GM21528 (cell line): ENCODE measurements around the gene CYP2S1.
"Not testable (repeated sequence)": the region's sequence is repeated elsewhere in the genome, so short reads cannot be mapped to it uniquely, and the experiment has no call there.

ENCODE experiments used
- ATAC-seq: cut with Tn5 transposase; IDR thresholded peaks from one replicate; pipeline ENCODE4 v1.9.1; 2021; ENCODE audit warnings: mild to moderate bottlenecking, moderate library complexity; ENCODE audit not compliant: unreplicated experiment, low FRiP score

CYP2S1 gene

DNA sequence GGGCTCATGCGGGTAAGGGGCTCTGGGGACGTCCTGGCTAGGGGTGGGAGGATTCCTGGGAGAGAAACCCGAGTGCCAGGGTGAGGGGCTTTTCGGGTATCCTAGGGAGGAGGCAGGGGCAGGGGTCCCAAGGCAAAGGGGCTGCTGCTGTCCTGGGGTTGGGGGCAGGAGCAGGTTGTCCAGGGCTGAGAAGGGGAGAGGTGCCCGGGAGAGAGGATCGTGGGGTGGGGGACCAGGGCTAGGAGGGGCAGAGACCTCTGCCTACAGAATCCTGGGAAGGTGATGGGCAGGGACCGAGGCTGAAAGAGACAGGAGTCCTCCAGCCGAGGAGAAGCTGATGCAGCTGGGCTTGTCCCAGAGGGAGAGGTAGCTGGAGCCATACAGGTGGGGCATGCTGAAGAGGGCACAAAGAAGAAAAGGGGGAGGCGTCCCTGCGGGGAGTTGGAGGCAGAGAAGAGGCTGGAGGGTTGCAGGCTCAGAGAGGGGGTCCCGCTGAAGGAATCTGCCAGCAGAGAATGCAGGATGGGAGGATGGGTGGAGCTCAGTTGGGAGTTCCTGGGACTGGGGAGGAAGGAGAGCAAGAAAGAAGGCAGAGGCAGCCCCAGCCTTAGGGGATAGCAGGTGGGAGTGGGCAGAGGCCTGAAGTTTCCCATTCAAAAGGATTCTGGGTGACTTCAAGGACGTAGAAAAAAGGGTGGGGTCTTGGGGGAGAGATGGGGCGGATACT is 574 bp downstream of the CYP2S1 start:
- ATAC-seq, result no peak

DNA sequence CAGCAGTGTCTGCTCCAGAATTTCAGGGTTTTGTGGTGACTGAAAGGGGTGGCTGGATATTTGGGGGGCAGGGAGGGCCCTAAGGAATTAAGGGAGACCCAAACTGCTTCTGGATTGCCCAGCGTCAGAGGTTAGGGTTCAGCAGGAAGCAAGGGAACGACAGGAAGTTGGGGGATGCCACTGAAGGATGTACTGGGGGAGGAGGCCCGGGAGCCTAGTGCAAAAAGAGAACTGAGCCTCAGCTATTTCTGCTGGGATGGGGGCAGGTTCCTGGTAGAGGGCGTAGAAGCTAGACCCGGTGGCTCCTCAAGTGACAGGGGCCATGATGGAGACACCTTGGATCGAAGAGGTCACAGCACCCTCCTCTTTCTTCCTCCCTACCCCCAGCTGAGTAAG is 1.1 kb downstream of the CYP2S1 start:
- no peak for ATAC-seq

DNA sequence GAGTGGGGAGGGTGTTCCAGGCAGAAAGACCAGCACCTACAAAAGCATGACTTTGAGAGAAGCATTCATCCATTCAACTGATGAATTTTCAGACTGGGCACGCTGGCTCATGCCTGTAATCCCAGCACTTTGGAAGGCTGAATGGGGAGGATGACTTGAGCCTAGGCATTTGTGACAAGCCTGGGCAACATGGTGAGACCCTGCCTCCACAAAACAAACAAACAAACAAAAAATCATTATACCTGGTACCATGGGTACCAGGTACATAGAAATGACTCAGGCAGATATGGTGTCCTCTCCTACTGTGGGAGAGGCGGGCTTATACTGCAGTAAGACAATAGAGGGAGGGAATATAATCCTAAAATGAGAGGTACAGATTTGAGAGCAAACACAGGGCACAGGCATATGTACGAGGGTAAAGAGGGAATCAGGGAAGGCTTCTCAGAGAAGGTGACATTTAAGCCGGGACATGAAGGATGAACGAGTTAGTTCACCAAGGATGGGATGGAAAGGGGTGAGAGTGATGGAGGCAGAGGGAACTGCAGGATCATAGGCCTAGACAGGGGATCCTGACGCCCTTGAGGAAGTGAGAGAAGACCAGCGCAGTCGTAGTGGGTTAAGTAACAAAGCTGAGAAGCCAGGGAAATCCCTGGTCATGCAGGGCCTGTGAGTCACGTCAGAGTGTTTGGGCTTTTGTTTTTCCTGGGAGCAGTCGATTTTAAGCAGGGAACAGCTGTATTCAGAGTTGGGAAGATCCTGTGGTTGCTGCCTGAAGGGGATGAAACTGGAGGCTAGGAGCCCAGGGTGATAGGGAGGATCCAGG is 2.9 kb downstream of the CYP2S1 start:
- ATAC-seq, result no peak

DNA sequence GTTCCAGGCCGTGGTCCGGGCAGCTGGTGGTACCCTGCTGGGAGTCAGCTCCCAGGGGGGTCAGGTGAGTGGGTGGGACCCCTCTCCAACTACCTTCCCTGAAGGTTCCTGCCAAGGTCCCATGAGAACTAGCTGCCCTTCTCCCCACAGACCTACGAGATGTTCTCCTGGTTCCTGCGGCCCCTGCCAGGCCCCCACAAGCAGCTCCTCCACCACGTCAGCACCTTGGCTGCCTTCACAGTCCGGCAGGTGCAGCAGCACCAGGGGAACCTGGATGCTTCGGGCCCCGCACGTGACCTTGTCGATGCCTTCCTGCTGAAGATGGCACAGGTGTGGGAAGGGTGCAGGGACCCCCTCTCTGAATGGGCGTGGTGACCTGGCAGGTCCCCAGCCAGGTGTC is 5.5 kb downstream of the CYP2S1 start:
- ATAC-seq, result no peak

DNA sequence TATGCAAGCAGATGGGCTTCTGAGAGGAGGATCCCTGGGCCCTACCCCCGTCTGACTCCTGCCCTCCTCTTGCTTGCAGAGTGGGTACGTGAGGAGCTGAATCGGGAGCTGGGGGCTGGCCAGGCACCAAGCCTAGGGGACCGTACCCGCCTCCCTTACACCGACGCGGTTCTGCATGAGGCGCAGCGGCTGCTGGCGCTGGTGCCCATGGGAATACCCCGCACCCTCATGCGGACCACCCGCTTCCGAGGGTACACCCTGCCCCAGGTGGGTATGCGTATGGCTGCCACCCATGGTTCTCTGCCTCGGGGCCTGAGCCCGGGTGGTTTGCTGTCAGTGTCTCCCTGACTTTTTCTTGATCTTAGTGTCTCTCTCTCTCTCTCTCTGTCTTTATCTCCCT is 10.4 kb downstream of the CYP2S1 start:
- no peak for ATAC-seq

DNA sequence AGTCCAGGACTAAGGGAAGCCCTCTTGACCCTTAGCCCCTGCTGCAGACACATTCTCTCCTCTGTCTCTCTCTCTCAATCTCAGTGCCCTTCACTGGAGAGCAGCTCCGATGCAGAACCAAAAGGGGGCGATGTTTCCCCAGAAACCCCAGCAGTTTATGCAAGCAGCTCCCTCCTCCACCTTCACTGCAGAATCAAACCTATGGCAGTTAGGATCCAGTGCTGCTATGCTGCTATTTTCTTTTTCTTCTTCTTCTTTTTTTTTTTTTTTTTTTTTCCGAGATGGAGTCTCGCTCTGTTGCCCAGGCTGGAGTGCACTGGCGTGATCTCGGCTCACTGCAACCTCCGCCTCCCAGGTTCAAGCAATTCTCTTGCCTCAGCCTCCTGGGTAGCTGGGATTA is 11.3 kb downstream of the CYP2S1 start:
- ATAC-seq, result not testable (repeated sequence)

DNA sequence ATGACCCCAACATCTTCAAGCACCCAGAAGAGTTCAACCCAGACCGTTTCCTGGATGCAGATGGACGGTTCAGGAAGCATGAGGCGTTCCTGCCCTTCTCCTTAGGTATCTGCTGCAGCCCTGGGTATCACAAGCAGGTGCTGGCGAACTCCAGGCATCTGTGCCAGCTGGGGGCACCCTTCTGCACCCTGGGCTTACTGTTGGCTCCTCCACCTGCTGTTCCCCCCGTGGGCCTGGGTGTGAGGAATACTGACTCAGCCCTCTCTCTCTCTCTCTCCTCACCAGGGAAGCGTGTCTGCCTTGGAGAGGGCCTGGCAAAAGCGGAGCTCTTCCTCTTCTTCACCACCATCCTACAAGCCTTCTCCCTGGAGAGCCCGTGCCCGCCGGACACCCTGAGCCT is 13.0 kb downstream of the CYP2S1 start:
- no peak for ATAC-seq

DNA sequence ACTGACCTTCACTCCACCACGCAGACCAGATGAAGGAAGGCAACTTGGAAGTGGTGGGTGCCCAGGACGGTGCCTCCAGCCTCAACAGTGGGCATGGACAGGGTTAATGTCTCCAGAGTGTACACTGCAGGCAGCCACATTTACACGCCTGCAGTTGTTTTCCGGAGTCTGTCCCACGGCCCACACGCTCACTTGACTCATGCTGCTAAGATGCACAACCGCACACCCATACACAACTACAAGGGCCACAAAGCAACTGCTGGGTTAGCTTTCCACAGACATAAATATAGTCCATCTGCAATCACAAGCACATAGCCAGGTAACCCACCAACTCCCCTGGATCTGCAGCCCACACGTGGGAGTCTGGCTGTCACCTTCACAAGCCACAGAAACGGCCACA is 13.4 kb downstream of the CYP2S1 start:
- no peak for ATAC-seq

DNA sequence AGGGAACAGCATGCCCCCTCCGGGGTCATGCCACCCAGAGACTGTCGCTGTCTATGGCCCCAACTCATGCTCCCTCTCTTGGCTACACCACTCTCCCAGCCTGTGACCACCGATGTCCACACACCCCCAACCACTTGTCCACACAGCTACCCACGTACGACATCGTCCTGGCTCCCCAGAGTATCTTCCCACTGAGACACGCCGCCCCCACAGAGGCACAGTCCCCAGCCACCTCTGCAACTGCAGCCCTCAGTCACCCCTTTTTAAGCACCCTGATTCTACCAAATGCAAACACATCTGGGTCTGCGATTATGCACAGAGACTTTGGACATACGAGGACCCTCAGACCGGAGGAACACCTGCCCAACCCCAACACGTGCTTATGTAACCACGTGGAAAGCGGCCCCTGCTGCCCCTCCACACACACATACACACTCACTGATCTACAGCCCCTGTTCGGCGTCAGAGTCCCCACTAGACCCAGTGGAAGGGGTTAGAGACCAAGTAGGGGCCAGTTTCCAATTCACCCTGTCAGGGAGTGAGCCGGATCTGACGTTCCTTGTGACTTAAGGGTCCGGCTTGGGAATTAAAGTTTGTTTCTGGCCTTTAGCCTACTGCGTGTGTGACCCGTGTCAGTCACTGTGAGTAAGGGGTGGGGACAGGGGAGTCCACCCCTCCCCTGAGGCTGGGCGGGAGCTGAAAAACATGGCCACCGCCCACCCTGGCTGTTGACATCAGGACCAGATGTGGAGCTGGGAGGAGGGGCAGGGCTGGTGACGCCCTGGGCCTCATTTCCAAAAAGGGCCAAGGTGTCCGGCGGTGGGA is 14.1 kb downstream of the CYP2S1 start:
- no peak for ATAC-seq

DNA sequence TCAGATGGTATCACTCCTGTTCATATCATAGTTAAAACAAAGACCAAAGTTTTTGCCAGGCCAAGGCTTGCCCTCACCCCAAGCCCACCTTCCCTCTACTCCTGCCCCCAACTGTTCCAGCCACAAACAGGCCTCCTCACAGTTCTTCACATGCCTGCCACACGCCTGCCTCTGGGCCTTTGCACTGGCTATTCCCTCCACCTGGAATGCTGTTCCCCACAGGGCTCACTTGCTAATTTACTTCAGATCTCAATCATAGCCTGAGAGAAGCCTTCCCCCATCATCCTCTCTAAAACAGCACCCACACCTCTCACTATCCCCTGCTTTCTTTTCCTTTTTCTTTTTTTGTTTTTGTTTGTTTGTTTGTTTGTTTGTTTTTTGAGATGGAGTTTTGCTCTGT is 21.1 kb downstream of the CYP2S1 start:
- no peak for ATAC-seq

DNA sequence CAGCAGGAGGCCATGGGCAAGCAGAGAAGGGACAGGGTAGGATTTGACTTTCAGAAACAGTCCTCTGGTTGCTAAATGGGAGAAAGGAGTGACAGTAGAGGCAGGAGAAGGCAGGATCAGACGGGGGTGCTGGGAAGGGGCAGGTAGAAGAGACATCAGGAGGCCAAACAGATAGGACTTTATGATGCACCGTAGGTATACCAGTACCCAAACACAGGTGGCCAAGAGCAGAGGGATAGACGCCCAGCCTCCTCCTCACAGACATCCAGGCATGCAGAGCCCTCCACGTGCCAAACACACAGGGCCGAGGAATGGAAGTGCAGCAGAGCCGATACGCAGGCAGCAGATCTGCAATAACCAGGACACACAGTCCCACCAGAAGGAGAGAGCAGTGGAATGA is 24.7 kb downstream of the CYP2S1 start:
- ATAC-seq, result no peak

DNA sequence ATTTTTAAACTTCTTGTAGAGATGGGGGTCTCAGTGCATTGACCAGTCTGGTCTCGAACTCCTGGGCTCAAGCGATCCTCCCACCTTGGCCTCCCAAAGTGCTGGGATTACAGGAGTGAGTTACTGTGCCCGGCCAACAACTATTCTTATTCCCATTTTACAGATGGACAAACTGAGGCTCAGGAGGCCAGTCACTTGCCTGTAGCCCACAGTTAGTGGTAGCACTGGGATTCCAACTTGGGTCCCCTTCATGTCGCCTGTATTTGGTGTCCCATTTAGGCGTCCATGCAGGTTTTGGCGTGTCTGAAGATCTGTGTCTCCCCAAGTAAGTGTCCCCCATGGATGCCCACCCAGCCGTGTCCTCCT is 25.2 kb downstream of the CYP2S1 start:
- ATAC-seq, result no peak

DNA sequence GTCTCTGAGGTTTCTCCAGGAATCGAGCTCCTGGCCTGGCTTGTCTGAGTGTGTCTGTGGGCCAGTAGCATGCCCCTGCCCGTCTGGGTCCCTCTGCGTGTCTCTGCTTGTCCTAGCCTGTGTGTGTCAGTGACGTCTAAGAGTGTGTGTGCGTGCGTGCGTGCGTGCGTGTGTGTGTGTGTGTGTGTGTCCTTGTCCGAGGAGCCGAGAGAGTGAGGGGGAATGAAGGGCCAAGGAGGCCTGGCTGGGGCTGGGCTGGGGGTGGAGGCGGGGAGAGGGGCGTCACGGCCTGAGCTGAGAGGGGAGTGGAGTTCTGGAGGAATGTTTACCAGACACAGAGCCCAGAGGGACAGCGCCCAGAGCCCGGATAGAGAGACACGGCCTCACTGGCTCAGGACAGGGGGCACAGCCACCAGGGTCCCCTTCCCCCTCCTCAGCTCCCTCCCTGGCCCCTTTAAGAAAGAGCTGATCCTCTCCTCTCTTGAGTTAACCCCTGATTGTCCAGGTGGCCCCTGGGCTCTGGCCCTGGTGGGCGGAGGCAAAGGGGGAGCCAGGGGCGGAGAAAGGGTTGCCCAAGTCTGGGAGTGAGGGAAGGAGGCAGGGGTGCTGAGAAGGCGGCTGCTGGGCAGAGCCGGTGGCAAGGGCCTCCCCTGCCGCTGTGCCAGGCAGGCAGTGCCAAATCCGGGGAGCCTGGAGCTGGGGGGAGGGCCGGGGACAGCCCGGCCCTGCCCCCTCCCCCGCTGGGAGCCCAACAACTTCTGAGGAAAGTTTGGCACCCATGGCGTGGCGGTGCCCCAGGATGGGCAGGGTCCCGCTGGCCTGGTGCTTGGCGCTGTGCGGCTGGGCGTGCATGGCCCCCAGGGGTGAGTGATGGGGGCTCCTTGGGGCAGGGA is 25.8 kb downstream of the CYP2S1 start, which contains the start of gene AXL:
Gene AXL, plus strand, starts transcription at position 609 of the 893 bp plus-strand sequence. Its CDS starts 170 bp downstream, at position 779.
- ATAC-seq, result no peak

DNA sequence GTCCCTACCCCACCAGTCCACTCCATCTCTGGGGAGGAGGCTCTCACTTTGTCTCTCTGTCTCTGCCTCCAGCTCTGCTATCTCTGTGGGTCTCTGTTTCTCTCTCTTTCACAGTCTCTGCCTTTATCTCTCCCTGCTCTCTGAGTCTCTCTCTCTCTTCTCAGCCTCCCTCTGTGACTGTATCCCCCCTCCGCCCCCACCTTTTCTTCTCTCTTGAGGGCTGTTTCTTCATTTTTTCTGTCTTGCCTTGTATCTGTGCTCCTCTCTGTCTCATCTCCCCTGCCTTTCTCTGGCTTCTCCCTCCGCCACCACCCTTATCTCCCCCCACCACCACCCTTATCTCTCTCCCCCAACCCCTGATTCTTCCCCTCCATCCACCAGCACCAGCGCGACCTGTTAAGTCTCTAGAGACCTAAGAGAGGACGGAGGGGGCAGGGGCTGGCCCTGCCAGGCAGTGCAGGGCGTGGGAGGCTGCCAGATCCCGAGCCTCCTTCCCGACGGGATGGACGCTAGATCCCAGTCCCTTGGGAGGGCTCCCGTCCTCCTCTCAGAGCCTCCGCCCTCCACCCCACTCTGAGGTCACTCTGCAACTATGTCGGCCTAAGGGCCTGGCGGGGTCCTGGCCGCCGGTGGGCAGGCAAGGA is 27.0 kb downstream of the CYP2S1 start:
- no peak for ATAC-seq

DNA sequence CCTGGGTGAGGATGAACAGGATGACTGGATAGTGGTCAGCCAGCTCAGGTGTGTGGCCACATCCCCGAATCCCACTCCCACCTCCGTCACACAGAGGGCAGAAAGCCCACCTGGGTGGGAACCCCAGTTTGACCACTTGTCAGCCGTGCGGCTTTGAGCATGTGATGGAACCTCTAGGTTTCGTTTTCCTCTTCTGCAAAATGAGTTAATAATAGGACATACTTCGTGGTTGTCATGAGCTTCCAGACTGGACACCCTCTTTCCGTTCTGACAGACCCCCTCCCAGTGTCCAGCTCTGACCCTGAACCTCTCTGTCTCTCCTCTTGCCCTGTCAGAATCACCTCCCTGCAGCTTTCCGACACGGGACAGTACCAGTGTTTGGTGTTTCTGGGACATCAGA is 27.8 kb downstream of the CYP2S1 start:
- ATAC-seq, result no peak

DNA sequence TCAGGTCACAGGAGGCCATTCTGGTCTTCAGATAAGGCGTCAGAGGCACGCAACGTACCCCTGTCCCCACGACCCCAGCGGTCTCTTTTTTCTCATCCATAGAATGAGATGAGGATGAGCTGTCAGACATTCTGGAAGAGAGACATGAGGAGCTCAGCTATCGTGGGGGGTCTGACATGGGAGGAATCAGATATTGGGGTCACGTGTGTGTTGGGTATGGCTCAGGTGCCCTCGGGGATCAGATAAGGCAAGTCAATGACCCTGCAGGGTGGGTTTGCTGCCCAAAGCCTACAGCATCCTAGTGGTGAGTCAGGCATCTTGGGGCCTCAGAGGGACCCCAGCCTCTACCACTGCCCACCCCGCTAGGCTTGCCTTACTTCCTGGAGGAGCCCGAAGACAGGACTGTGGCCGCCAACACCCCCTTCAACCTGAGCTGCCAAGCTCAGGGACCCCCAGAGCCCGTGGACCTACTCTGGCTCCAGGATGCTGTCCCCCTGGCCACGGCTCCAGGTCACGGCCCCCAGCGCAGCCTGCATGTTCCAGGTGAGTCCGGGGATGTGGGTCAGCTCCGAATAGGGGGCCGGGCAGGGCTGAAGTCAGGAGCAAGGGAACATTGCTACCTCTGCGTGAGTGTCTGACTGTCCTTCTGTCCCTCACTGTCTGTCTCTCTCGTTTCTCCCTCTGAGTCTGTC is 28.6 kb downstream of the CYP2S1 start:
- ATAC-seq, result no peak

DNA sequence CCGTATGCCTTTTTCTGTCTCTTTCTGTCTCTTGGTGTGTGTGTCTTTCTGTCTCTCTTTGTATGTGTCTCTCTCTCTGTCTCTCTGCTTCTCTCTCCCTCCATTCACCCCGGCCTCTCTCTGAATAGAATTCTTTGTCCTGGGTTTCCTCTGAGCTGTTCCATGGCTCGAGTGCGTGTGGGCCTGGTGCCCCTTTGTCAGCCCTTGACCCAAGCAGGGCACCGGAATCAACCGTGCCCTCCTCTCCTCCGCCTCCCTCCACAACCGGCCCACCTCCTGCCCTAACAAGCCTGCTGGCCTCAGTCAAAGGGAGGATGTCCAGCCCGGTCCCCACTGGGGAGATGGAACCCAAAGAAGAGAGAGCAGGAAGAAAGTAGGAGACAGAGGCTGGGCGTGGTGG is 29.2 kb downstream of the CYP2S1 start:
- ATAC-seq, result no peak

DNA sequence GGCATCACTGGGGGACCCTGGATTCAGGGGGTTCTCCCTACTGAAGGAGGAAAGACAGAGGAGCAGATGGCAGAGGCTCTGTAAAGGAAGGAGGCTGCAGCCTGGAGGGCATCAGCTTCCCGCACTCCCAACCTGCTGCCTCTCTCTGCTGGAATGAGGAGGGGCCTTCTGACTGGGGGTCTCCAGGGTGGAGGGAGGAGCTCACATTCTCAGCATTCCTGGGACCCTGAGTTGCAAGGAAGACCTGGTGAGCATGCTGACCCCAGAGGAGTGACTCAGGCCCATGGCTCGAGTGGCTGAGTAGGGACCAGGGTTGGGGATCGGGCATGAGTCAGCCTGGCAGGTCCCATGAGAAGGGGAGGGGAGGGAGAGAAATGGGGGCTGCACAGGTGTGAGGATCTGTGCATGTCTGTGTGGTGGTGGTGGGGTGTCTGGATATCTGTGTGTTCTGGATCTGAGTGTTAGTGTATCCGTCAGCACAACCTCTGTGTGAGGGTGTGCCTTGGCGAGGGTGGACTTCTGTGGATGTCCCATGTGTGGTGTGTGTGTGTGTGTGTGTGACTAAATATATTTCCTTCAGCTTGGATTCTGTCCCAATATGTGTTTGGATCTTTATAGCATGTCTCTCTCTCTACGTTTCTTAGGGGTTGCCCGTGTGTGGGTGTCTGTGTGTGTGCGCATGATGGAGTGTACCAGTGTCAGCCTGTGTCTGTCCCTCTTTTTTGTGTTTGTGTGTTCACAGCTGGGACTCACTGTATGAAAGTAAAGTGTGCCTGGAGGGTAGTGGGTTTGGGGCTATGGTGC is 30.6 kb downstream of the CYP2S1 start:
- no peak for ATAC-seq
